HG03558 (cell line): ENCODE results near the gene ALK.

ENCODE experiments used
- ATAC-seq: cut with Tn5 transposase; IDR thresholded peaks from one replicate; pipeline ENCODE4 v1.9.1; 2021; ENCODE audit warnings: moderate number of reproducible peaks; ENCODE audit not compliant: unreplicated experiment; ENCODE audit errors: extremely low read depth

ALK gene

GRCh38 chr2:29590211-29590610 is 331.2 kb downstream of the ALK start:
- no peak for ATAC-seq

- no peak for ATAC-seq
Measured at GRCh38 chr2:29589440-29590103, 331.8 kb downstream of the ALK start.

GRCh38 chr2:29587402-29588190 is 333.8 kb downstream of the ALK start:
- ATAC-seq = no peak

GRCh38 chr2:29586919-29587318 is 334.5 kb downstream of the ALK start:
- ATAC-seq = no peak

- no peak for ATAC-seq
Measured at GRCh38 chr2:29583548-29584156, 337.7 kb downstream of the ALK start.

- ATAC-seq = no peak
Measured at GRCh38 chr2:29583104-29583503, 338.3 kb downstream of the ALK start.

- no peak for ATAC-seq
Measured at GRCh38 chr2:29582062-29582461, 339.3 kb downstream of the ALK start.

- no peak for ATAC-seq
Measured at GRCh38 chr2:29580223-29580622, 341.2 kb downstream of the ALK start.

GRCh38 chr2:29579495-29580169 is 341.8 kb downstream of the ALK start:
- ATAC-seq = no peak

GRCh38 chr2:29578084-29578598 is 343.2 kb downstream of the ALK start:
- ATAC-seq = no peak

GRCh38 chr2:29576231-29576630 is 345.2 kb downstream of the ALK start:
- no peak for ATAC-seq

GRCh38 chr2:29575370-29575890 is 346.0 kb downstream of the ALK start:
- ATAC-seq = no peak

GRCh38 chr2:29573612-29574011 is 347.8 kb downstream of the ALK start:
- no peak for ATAC-seq

- no peak for ATAC-seq
Measured at GRCh38 chr2:29573147-29573546, 348.2 kb downstream of the ALK start.

- no peak for ATAC-seq
Measured at GRCh38 chr2:29570539-29570938, 350.8 kb downstream of the ALK start.

GRCh38 chr2:29567906-29568520 is 353.4 kb downstream of the ALK start:
- ATAC-seq = no peak

GRCh38 chr2:29563697-29564096 is 357.7 kb downstream of the ALK start:
- ATAC-seq = no peak

- ATAC-seq = no peak
Measured at GRCh38 chr2:29562896-29563295, 358.5 kb downstream of the ALK start.

GRCh38 chr2:29562319-29562718 is 359.1 kb downstream of the ALK start:
- no peak for ATAC-seq

GRCh38 chr2:29561628-29562027 is 359.8 kb downstream of the ALK start:
- ATAC-seq = no peak
